HG02981 (cell line): ENCODE measurements around the gene MALT1.
"Not testable (repeated sequence)": the region's sequence is repeated elsewhere in the genome, so short reads cannot be mapped to it uniquely, and the experiment has no call there.

Experiments
- ATAC-seq: cut with Tn5 transposase; IDR thresholded peaks from one replicate; pipeline ENCODE4 v1.9.1; 2021; ENCODE audit warnings: mild to moderate bottlenecking, moderate library complexity; ENCODE audit not compliant: unreplicated experiment

Gene MALT1

GRCh38 chr18:58671111-58671631 is at the start of gene MALT1:
TSS of gene MALT1 (plus strand) at chr18:58671465. CDS start at chr18:58671644, 179 bp downstream.
- peak; percentile 75 for ATAC-seq

GRCh38 chr18:58624011-58624410 is 47.3 kb upstream of the MALT1 start:
- ATAC-seq = no peak

- no peak for ATAC-seq
Measured at GRCh38 chr18:58625839-58626238, 45.4 kb upstream of the MALT1 start.

- ATAC-seq = no peak
Measured at GRCh38 chr18:58630071-58630470, 41.2 kb upstream of the MALT1 start.

GRCh38 chr18:58631301-58631700 is 40.0 kb upstream of the MALT1 start:
- ATAC-seq = no peak

GRCh38 chr18:58632552-58632951 is 38.7 kb upstream of the MALT1 start:
- ATAC-seq = no peak

GRCh38 chr18:58633874-58634273 is 37.4 kb upstream of the MALT1 start:
- no peak for ATAC-seq

GRCh38 chr18:58635891-58636290 is 35.4 kb upstream of the MALT1 start:
- ATAC-seq = no peak

- ATAC-seq = no peak
Measured at GRCh38 chr18:58637197-58637596, 34.1 kb upstream of the MALT1 start.

- no peak for ATAC-seq
Measured at GRCh38 chr18:58637946-58638345, 33.3 kb upstream of the MALT1 start.

- ATAC-seq = no peak
Measured at GRCh38 chr18:58638441-58638840, 32.8 kb upstream of the MALT1 start.

- ATAC-seq = no peak
Measured at GRCh38 chr18:58639237-58639636, 32.0 kb upstream of the MALT1 start.

- ATAC-seq = peak; percentile 66
Measured at GRCh38 chr18:58639751-58640427, 31.4 kb upstream of the MALT1 start.

- ATAC-seq = no peak
Measured at GRCh38 chr18:58640428-58640805, 30.8 kb upstream of the MALT1 start.

- ATAC-seq = no peak
Measured at GRCh38 chr18:58640891-58641610, 30.2 kb upstream of the MALT1 start.

GRCh38 chr18:58643557-58643956 is 27.7 kb upstream of the MALT1 start:
- ATAC-seq = not testable (repeated sequence)

- ATAC-seq = no peak
Measured at GRCh38 chr18:58645398-58645797, 25.9 kb upstream of the MALT1 start.

- no peak for ATAC-seq
Measured at GRCh38 chr18:58646334-58646862, 24.9 kb upstream of the MALT1 start.

GRCh38 chr18:58649966-58650816 is 21.1 kb upstream of the MALT1 start:
- peak; percentile 71 for ATAC-seq

- ATAC-seq = not testable (repeated sequence)
Measured at GRCh38 chr18:58650830-58651229, 20.4 kb upstream of the MALT1 start.

- ATAC-seq = not testable (repeated sequence)
Measured at GRCh38 chr18:58653144-58653722, 18.0 kb upstream of the MALT1 start.
